Neural cell (in vitro differentiated cells): ENCODE results near the gene DUOXA1.

Source experiments
- EP300 ChIP-seq: fragments of 450-650 bp; conservative IDR thresholded peaks from 2 replicates; pipeline ENCODE4 v1.6.1; 2014; ENCODE audit warnings: antibody characterized with exemption, mild to moderate bottlenecking, moderate library complexity; ENCODE audit not compliant: poor library complexity, severe bottlenecking
- MXI1 ChIP-seq: fragments of 450-650 bp; conservative IDR thresholded peaks from 2 replicates; pipeline ENCODE4 v1.6.1; 2014; ENCODE audit warnings: antibody characterized with exemption, mild to moderate bottlenecking; ENCODE audit not compliant: poor library complexity, severe bottlenecking
- POLR2AphosphoS5 ChIP-seq: IDR thresholded peaks from 2 replicates; pipeline ENCODE4 v1.6.1; 2012
- SMC3 ChIP-seq: fragments of 450-650 bp; conservative IDR thresholded peaks from 2 replicates; pipeline ENCODE4 v1.6.1; 2014; ENCODE audit warnings: antibody characterized with exemption, mild to moderate bottlenecking, moderate library complexity; ENCODE audit not compliant: poor library complexity
- TAF1 ChIP-seq: IDR thresholded peaks from 2 replicates; pipeline ENCODE4 v1.6.1; 2012; ENCODE audit warnings: low read depth
- TF ChIP-seq, protein P1 (sequence below): fragments of 450-650 bp; IDR thresholded peaks from 2 replicates; pipeline ENCODE4 v1.5.1; 2014; ENCODE audit warnings: antibody characterized with exemption, mild to moderate bottlenecking, moderate library complexity; ENCODE audit not compliant: poor library complexity, severe bottlenecking

DNA sequence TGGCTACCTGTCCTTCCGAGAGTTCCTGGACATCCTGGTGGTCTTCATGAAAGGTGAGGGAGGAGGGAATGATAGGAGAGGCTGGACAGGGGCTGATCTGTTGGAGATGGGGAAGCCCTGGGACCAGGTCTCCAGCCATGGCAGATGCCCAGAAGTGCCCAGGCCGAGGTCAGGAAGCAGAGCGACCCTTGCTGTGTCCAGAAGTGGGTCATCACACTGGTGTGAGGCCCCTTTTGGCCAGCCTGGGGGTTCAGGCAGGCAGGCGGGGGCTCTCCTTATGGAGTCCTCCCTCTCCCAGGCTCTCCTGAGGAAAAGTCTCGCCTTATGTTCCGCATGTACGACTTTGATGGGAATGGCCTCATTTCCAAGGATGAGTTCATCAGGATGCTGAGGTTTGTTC is 17.9 kb upstream of the DUOXA1 start:
- TF ChIP-seq POLR2AphosphoS5, result no peak
- TF ChIP-seq, protein P1, sequence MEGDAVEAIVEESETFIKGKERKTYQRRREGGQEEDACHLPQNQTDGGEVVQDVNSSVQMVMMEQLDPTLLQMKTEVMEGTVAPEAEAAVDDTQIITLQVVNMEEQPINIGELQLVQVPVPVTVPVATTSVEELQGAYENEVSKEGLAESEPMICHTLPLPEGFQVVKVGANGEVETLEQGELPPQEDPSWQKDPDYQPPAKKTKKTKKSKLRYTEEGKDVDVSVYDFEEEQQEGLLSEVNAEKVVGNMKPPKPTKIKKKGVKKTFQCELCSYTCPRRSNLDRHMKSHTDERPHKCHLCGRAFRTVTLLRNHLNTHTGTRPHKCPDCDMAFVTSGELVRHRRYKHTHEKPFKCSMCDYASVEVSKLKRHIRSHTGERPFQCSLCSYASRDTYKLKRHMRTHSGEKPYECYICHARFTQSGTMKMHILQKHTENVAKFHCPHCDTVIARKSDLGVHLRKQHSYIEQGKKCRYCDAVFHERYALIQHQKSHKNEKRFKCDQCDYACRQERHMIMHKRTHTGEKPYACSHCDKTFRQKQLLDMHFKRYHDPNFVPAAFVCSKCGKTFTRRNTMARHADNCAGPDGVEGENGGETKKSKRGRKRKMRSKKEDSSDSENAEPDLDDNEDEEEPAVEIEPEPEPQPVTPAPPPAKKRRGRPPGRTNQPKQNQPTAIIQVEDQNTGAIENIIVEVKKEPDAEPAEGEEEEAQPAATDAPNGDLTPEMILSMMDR, result no peak
- no peak for TF ChIP-seq EP300
- TF ChIP-seq SMC3, result no peak
- TF ChIP-seq TAF1, result no peak
- no peak for TF ChIP-seq MXI1
